Fibroblast of the conjunctiva (primary cell): Measurements from ENCODE around the gene TBC1D9.
"Not testable (repeated sequence)": the region's sequence is repeated elsewhere in the genome, so short reads cannot be mapped to it uniquely, and the experiment has no call there.

Source experiments
- DNase-seq: peaks from one replicate; pipeline ENCODE4 v3.0.0-alpha.2; 2010; ENCODE audit warnings: low read depth

The TBC1D9 gene

DNA sequence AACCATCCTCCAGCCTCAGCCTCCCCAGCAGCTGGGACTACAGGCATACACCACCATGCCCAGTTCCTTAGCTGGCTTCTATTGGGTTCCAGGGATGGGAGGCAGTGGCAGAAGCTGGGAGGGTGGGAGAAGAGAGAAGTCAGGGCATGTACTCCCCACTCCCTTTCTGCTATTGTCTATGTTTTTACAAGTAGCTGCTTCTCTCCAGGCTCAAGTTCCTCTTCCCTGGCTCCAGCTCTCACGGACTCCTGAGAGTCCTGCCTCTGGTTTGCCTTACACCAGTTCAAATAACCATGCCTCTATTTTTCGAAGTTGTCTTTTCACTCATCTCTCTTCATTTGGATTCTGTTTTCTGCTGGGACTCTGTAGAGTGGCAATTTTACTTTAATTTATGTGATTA lies 2.9 kb downstream of the TBC1D9 start:
- no peak for DNase-seq

DNA sequence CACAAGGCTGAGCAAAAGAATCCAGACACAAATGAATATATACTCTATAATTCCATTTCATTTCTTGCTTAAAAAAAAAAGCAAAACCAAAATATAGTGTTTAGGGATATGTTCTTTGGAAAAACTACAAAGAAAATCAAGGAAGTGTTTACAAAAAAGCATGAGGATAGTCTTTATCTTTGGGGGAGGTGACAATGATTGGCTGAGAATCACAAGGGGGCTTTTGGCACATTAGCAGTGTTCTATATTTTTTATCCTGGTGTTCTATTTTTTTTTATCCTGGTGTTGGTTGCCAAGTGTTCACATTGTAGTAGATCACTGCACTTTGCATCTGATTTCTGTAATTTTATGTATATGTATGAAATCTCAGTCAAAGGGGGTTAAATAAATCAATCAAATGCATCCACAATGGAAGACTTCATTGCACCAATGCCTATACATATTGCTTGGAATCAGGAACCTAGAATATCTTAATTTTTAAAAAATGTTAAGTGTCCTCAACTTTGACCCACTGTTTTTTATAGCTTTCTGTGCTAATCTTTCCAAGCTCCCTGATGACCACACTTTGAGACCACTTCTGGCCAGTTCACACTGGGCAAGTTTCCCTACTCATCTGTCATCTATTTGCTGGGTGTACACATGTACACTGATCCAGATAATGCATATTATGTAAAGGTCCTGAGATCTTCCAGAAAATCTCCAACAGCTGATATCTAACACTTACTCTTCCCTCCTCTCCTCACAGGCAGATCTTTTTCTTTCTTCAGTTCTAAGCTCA lies 3.7 kb downstream of the TBC1D9 start:
- no peak for DNase-seq

DNA sequence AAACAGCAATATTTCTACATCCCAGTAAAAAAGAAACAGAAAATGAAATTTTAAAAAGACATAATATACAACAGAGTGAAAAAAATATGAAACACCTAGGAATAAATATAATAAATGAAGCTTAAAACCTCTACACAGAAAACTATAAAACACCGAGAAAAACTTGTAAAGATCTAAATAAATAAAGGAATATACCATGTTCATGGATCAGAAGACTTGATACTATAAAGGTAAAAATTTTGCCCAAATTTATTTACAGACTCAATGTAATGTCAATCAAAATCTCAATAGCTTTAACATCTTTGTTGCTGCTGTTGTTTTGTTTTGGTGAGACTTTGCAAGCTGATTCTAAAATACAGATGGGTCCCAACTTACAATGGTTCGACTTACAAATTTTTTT lies 5.7 kb downstream of the TBC1D9 start:
- DNase-seq: no peak

DNA sequence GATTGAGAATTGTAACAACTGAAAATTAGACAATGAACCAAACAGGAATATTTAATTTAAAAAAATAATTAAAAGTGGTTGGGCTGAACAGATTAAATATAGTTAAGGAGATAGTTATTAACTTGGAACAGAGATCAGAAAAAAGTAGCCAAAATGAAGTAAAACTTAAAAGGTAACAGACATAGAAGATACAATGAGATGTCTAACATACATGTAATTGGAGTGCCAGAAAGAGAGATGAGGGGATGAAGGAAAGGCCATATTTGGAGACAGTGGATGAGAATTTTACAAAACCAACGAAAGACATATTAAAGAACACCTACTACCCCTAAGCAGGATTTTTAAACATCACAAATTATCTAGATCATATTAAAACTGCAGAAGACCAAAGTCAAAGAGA lies 8.0 kb downstream of the TBC1D9 start:
- DNase-seq: no peak

DNA sequence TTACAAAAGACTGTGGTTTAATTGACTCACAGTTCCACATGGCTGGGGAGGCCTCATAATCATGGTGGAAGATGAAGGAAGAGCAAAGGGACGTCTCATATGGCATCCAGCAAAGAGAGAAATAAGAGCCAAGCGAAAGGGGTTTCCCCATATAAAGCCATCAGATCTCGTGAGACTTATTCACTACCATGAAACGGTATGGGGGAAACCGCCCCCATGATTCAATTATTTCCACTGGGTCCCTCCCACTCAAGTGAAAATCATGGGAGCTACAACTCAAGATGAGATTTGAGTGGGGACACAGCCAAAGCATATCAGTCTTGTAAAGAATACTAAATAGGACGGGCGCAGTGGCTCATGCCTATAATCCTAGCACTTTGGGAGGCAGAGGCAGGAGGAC lies 9.6 kb downstream of the TBC1D9 start:
- not testable (repeated sequence) for DNase-seq

DNA sequence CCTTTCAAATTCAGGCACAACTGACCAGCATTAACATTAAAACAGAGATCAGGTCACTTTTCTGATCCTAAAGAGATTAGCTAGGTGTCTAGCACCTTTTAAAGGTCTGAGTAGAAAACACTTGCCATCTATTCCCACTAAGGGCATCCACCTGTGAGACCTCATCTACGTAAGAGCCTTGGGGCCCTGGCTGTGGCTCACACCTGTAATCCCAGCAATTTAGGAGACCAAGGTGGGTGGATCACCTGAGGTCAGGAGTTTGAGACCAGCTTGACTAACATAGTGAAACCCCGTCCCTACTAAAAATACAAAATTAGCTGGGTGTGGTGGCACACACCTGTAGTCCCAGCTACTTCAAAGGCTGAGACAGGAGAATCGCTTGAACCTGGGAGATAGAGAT lies 11.8 kb downstream of the TBC1D9 start:
- no peak for DNase-seq

DNA sequence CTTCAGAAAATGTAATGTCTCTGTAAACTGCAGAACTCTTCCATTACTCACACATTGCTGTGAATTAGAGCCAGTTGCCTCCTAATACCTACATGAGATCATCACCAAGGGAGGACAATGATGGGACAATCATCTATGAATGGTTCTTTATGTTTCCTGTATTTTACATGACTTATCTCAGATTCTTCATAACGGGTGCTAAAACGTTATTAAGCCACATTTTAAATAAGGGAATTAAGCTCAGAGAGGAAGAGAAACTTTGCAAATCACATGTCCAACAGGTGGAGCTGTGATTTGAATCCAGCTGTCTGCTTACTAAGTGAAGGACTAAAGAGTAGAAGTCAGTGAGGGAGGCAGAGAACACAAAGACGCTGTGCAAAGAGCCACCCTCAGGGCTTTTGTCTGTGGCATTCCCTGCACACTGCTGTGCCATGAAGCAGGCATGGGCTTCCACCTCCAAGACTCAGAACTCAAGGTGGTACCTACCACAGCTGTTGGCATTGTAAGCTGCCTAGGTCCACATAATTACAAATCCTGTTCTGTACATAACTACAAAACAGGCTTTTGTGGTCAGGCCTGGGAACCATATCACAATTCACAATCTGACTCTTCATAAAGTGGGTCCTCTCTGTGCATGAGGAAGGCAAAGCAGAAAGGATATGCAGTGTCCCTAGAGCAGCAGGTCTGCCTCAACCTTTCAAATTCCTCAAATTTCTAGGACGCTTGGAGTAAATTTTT lies 12.8 kb downstream of the TBC1D9 start:
- DNase-seq: no peak

DNA sequence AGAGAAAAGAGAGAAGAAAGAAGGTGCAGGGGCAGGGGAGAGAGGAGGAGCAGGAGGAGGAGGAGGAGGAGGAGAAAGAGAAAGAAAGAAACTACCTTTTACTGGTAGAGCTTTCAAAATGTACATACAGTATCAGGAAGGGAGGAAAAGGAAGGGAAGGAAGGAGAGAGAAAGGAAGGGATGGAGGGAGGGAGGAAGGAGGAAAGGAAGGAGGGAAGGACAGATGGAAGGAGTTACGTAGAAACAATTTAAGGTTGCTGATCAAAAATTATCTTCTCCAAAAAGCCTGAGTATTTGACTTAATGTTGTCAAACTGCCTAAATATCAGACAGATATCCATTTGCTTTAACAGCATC lies 13.4 kb downstream of the TBC1D9 start:
- DNase-seq: no peak

DNA sequence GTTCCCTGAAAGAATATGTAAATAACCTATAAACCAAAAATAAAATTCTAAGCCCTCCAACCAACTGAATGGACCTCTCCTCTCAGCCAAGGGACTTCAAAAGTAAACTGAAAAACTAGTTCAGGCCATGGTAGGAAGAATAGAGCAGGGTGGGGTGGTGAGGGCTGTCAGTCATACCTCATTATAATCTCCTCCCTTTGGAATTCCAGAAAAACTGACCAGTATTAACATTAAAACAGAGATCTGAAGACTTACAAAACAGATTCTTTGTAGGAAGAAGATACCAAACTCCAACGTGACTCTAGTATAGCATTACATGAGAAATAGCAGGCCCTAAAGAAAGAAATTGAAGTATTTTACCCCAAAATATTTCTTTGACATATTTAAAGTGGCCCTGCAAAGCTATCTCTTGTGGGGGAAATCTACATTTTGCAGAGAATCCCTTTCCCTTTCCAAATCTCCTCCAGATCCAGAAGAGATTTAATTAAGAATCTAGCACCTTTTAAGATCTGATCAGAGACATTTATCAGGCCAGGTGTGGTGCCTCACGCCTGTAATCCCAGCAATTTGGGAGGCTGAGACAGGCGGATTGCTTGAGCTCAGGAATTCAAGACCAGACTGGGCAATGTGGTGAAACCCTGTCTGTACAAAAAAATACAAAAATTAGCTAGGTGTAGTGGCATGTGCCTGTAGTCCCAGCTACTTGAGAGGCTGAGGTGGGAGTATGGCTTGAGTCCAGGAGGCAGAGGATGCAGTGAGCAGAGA lies 15.1 kb downstream of the TBC1D9 start:
- DNase-seq: no peak

DNA sequence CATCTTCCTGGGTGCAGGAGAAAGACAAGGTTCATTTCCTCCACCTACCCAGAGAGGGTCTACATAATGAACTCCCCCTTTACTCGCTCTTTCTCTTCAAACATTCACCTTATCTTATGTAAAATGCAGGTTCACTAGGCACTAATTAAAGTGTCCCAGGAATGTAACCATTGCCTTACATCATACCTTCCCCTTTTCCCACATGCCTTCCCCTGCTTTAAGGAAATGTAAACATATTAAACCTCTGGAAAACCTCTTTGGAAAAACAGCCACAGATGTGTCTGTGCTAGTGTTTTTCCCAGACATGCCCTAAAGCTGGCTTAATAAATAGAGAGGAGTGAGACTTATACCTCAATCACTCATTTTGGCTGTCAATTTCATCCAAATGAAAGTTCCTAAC lies 15.8 kb downstream of the TBC1D9 start:
- no peak for DNase-seq

DNA sequence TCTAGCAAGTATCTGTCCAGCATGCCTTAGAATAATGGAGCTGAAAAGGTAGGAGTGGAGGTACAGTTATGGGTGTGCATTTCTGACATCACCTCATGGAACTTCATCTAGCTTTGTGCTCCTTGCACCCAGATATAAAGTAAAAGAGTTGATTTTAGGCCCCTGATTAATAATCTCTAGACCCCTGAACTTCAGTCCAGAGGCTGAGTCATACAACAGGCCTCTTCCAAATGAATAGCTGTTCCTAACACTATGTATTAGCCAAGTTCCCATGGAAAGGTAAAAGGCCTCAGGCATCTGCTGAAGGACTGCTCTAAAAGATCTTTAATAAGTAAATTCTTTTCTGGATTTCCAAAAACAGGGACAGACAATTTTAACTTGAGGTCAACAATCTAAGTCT lies 16.2 kb downstream of the TBC1D9 start:
- no peak for DNase-seq

DNA sequence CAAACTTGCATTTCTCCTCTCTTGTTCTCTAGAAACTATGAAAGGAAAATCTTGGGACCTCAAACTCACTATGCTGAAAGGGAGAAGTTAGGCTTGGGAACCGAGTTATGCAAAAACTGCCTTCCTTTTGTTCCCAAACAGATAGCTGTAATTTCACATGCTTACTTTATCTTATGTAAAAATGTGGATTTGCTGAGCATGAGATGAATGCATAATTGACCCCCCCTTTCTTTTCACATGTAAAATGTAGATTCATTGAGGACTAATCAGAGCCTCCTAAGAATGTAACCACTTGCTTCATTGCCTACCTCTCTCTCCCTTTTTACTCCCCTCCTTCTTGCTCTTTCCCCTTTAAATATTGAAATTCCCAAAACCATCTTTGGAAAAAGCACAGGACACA lies 18.0 kb downstream of the TBC1D9 start:
- no peak for DNase-seq

DNA sequence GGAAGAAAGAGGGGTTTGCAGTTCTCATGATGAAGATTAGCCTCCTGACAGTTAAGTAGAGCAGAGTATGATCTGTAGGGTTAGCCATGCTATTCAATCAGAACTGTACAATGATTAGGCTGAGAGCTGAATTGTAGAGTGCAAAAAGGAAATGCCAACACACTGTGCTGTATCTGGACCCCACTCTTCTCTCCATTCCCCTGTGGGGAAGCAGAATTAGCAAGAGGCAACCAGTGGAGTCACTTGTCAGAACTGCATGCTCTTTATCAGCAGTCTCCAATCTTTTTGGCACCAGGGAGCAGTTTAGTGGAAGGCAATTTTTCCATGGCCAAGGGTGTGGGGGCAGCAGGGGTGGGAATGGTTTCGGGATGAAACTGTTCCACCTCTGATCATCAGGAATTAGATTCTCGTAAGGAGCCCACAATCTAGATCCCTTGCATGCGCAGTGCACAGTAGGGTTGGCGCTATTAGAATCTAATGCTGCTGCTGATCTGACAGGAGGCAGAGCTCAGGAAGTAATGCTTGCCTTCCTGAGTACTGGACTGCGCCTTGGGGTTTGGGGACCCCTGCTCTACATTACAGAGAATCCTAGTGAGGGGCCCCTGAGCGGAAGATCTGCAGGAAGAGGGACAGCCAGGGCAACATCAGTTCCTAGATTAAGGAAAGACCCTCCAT lies 19.4 kb downstream of the TBC1D9 start:
- DNase-seq: no peak

DNA sequence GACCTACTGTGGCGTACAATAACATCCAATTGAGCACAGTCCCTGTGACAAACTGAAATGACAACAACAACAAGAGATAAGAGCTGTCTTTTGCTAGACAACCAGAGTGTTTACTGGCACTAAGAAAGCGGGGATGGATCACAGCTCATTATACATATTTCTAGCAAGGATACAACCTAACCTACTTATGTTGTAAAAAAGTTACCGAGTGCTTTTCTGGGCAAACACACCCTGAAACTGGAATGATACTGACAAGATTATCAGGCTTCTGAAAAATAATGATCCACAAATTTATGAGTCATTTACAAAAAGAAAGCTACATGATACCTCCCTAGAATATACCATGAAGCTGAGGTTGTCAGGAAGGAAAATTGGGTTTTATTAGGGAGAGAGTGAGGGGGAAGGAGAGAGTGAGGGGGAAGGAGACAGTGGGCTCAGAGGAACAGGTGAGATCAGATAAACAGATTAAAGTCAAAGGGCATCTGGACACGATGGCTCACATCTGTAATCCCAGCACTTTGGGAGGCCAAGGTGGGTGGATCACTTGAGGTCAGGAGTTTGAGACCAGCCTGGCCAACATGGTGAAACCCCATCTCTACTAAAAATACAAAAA lies 20.3 kb downstream of the TBC1D9 start:
- DNase-seq: no peak

DNA sequence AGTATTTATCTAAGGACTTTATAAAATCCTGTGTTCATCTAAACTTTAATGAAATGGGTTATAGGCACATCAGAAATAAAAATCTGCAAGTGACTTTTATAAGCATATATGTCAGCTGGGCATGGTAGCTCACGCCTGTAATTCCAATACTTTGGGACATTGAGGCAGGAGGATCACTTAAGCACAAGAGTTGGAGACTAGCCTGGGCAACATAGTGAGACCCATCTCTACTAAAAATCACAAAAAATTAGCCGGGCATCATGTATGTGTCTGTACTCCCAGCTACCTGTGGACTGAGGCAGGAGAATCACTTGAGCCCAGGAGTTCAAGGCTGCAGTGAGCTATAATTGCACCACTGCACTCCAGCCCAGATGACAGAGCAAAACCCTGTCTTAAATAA lies 20.9 kb downstream of the TBC1D9 start:
- no peak for DNase-seq

DNA sequence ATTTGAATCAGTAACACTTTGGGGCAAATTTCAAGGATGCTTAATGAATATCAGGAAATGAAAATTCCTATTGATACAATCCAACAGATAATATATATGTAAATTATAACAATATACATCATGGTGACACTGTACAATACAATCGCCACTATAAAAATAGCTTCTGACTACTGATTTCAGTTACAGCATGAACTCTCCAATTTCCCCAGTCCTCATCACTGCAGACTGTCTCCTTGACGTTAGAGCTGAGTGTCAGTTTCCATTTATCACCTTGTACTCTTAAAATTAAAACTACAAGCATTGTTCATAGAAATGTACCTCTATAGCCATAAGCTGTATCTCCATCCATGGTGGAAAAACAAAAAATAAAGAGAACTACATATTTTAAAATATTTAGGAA lies 23.4 kb downstream of the TBC1D9 start:
- DNase-seq: no peak

DNA sequence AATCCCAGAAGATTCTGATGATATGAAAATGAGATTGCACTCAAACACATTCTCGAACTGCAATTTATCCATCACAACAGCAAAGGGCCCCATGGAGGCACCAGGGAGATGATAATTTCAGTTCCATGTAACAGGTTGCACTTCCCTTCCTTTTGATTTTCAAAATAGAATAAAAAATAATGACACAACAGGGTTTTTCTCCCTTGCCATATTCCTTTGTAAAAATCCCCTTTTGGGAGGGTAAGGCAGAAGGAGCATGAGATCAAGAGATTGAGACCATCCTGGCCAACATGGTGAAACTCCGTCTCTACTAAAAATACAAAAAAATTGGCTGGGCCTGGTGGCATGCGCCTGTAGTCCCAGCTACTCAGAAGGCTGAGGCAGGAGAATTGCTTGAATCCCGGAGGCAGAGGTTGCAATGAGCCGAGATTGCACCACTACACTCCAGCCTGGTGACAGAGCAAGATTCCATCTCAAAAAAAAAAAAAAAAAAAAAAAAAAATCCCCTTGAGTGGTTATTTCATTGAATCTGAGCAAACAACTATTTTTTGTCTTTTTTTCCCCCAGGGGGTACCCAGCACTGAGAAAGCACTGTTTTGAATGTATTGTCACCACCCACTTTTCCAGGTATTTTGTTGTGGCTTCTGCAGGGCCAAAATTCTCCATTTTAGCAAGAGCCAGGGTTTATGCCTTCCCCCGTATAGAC lies 26.7 kb downstream of the TBC1D9 start:
- no peak for DNase-seq

DNA sequence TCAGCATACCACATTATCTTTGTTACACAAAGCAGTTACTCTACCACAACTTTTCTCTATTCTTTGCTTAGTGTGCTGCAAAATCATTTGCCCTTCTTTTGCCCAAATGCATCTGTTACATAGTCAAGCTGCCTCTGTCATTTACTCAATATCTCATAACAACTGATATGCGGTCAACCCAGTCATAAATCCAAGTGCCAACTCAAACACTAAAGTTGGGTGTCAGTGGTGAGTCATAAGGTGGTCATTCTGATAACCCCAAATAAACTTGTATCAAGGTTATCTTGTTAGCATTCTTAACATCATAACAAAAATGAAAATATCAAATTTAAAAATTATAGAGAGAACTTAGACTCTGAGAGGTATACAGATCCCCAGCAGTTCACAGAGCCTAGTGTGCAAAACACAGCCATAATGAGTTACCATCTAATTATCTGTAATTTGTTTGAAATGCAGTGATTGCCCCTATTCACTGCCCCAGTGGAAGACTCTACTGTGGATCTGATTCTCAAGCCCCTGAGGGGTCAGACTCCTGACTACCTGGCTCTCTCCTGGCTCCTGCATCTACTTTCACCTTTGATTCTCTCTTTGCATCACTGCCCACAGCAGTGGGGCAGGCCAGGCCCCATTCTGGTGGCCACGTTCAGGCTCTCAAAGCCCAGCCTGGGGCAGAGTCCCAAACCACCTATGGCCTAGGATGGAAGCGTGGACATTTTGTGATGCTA lies 29.2 kb downstream of the TBC1D9 start:
- no peak for DNase-seq

DNA sequence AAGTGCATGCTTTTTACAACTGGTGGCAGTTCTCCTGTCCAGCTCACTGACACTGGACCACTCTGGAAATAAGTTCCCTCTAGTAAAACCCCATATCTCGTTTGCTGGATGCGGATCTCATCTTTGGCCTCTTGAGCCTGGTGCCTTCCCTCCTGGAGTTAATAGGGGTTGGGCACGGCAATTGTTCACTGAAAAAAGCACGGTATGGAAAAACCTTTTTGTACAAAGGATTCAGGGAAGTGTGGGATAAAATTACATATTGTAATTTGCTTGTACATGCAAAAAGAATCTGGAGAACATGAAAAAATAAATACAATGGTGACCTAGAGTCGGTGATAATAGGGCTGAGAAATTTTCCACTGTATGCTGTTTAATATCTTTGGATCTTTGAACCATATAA lies 30.6 kb downstream of the TBC1D9 start:
- DNase-seq: no peak

DNA sequence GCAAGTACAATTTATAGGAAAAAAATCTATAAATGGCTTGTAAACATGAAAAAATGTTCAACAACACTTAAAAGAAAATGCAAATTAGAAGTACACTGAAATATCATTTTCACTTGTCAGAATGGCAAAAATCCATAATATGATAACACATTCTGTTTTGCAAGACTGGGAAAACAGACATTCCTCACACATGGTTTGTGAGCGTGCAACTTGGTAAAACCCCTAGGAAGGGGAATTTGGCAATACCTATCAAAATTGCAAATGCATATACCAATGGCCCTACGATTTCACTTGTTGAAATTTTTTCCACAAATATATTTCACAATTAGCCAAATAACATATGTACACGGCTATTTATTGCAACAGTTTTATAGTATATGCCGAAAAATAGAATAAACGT lies 31.4 kb downstream of the TBC1D9 start:
- DNase-seq: no peak
